Measurements from ENCODE around the gene MAFG.

Gene MAFG

DNA sequence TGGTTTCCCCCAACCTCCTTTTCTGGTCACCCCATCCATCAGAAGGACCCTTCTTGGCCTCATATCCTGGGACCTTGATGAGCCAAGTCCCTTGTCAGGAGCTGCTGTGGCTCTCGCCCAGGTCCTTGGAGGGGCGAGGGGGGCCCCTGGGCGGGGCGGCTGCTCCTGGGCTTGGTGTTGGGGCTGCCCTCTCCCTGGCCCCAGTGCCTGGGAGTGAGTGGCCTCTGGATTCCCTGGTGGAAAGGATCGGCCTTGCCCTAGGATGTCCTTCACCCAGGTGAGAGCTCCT is 39.7 kb upstream of the MAFG start (continued):
- TF ChIP-seq, protein P1, sequence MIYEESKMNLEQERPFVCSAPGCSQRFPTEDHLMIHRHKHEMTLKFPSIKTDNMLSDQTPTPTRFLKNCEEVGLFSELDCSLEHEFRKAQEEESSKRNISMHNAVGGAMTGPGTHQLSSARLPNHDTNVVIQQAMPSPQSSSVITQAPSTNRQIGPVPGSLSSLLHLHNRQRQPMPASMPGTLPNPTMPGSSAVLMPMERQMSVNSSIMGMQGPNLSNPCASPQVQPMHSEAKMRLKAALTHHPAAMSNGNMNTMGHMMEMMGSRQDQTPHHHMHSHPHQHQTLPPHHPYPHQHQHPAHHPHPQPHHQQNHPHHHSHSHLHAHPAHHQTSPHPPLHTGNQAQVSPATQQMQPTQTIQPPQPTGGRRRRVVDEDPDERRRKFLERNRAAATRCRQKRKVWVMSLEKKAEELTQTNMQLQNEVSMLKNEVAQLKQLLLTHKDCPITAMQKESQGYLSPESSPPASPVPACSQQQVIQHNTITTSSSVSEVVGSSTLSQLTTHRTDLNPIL (CRISPR knock-in tag; IDR thresholded peaks at IDR 0.05; ENCODE audit: low read depth): no peak
- no peak for TF ChIP-seq CSRNP3 (CRISPR knock-in tag; IDR thresholded peaks at IDR 0.05)
- TF ChIP-seq TSHZ2 (CRISPR knock-in tag; IDR thresholded peaks at IDR 0.05): no peak

DNA sequence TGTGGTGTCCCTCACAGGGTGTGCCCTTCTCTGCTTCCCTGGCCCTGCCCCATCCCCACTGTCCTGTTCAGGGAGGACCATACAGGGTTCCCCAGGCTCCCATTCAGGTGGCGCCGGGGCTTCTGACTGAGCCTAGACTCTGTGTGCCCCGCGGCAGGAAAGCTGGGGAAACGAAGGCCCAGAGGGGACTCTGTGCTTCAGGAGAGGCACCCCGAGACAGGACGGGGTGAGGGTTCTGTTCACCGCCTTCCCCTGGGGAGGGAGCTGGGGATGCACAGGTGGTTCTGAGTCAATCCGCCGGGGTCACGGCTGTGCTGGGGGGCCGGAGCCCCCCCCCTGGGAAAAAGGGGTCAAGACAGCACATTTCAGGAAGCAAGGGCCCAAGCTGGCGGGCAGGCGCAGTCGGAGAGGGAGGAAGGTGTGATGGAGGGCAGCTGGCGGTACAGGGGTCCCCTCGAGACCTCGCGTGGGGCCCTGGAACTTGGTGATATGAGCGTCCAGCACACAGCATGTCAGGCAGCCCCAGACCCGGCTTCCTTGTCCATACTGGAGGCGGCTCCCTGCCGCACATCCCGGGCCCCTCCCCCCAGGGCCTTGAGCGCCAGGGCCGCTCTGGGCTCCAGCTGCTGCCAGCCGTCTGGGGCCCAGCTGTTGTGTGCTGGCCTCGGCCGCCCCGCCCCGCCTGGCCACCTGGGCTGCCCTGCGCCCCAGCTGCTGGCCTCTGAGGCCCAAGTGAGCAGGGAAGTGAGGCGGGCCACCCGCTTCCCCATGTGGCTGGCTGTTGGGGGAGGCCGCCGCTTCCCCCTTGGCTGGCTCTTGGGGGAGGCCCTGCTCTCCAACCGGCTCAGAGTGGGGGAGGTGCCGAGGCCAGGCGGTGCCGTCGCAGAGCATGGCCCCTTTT is 39.1 kb upstream of the MAFG start:
- peak; percentile 9 for ATAC-seq

DNA sequence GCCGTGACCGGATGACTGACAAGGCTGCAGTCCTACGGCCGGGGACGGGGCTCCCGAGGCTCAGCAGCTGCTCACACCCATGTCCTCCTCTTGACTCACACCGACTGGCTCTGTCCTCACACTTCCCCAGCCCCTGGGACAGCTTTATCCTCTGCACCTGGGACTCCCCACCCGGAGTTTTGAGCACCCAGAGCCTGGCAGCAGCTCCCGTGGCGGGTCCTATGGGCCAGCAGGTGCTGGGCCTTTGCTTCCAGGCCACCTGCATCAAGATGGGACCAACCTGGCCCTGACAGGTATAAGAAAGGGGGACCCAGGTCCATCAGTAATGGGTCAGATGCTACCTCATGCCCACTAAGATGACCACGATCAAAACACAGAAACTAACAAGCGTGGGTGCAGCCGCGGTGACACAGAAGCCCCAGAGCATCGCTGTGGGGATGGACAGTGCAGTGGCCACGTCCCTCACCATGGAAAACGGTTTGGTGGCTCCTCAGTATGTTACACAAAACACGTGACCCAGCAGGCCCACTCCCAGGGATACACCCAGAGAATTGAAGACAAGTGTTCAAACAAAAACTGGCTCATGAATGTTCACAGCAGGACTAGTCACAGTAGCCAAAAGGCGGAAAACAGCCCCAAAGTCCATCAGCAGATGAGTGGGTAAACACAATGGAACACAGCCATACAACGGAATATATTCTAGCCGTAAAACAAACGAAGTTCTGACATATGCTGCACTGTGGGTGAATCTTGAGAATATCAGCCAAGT is 36.7 kb upstream of the MAFG start:
- TF ChIP-seq CSRNP3 (CRISPR knock-in tag; IDR thresholded peaks at IDR 0.05): no peak
- TF ChIP-seq OSR1 (CRISPR knock-in tag; IDR thresholded peaks at IDR 0.05): no peak
- no peak for TF ChIP-seq PATZ1 (CRISPR knock-in tag; IDR thresholded peaks at IDR 0.05; ENCODE audit: borderline replicate concordance)
- no peak for TF ChIP-seq ZNF70 (CRISPR knock-in tag; IDR thresholded peaks at IDR 0.05)
- no peak for TF ChIP-seq ZNF8 (CRISPR knock-in tag; IDR thresholded peaks at IDR 0.05)
- TF ChIP-seq PPARA (CRISPR knock-in tag; IDR thresholded peaks at IDR 0.05; ENCODE audit: borderline replicate concordance): no peak
- no peak for TF ChIP-seq ARNTL (CRISPR knock-in tag; IDR thresholded peaks at IDR 0.05; ENCODE audit: borderline replicate concordance, low read depth)
- no peak for TF ChIP-seq ZFP3 (CRISPR knock-in tag; IDR thresholded peaks at IDR 0.05)
- no peak for TF ChIP-seq TCF4 (CRISPR knock-in tag; IDR thresholded peaks at IDR 0.05; ENCODE audit: borderline replicate concordance)
- TF ChIP-seq GLIS3 (CRISPR knock-in tag; IDR thresholded peaks at IDR 0.05): no peak
- no peak for TF ChIP-seq ZFP30 (CRISPR knock-in tag; IDR thresholded peaks at IDR 0.05)
- no peak for TF ChIP-seq ISL1 (CRISPR knock-in tag; IDR thresholded peaks at IDR 0.05)
- TF ChIP-seq, protein P1 (CRISPR knock-in tag; IDR thresholded peaks at IDR 0.05; ENCODE audit: low read depth): no peak
- no peak for TF ChIP-seq ESRRG (CRISPR knock-in tag; IDR thresholded peaks at IDR 0.05)
- TF ChIP-seq POU6F1 (CRISPR knock-in tag; IDR thresholded peaks at IDR 0.05; ENCODE audit: borderline replicate concordance, low read depth): no peak
- no peak for ATAC-seq

More for the DNA sequence above, 39.1 kb upstream of the MAFG start:
- peak; percentile 43; the same call in 1 of the 2 replicates for TF ChIP-seq TCF4 (CRISPR knock-in tag; IDR thresholded peaks at IDR 0.05; ENCODE audit: borderline replicate concordance)
- no peak for TF ChIP-seq ZC3H10 (CRISPR knock-in tag; IDR thresholded peaks at IDR 0.05)
